ENCODE data around the gene KDM7A. TPM values are rescaled to one million over a fixed set of nuclear protein-coding genes. Genes with fewer than 3 reads are reported as not detected.
"Not testable (repeated sequence)": the region's sequence is repeated elsewhere in the genome, so short reads cannot be mapped to it uniquely, and the experiment has no call there.

KDM7A gene
- total RNA-seq, 4 donors from 2014 or later = 11.1 to 29.8 (median 20.7) TPM

DNA sequence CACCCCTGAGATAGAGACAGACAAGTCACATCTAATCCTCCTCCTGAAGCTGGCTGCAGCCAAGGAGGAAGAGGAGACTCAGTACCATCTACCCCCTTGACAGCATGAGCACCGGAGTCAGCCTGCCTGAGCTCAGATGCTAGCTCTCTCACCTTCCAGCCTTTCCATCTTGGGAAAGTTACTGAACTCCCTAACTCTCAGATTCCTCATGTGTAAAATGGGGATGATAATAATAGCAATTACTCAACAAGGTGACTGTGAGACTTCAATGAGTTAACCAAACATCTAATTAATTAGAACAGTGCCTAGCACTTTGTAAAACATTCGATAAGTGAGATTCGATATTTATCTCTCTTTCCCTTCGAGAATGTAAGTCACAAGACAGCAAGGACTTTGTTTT is 6.4 kb downstream of the KDM7A start:
- Histone ChIP-seq H3K9me3 (no peaks in the 10 kb centered on the region), H3K4me3 (replicated peaks in 1 of 3) (no peak overlapping the region), H3K4me1 (peaks cover 6 to 18% of the 10 kb centered on the region in 2 donors), H3K36me3 (no peaks in the 10 kb centered on the region), H3K27me3 (no peaks in the 10 kb centered on the region), H3K27ac (no peak overlapping the region)
- TF ChIP-seq CTCF (IDR thresholded peaks at IDR 0.05) = no peak
- no peak for TF ChIP-seq POLR2A (IDR thresholded peaks at IDR 0.05)
- DNase-seq = no peak
- intact Hi-C loops (cut with DNase I) = no loop called here
- 88 to 92% methylated on average over 4 of the region's 4 CpGs for WGBS, 2 donors

GRCh38 chr7:140168816-140169215 is 8.0 kb downstream of the KDM7A start:
- H3K27me3 ChIP-seq = no peaks in the 10 kb centered on the region
- no peak for DNase-seq
- 81 to 91% methylated on average over 2 of the region's 2 CpGs for WGBS, 2 donors
- H3K4me1 ChIP-seq = peaks cover 0 to 11% of the 10 kb centered on the region in 2 donors
- no peak for TF ChIP-seq POLR2A (IDR thresholded peaks at IDR 0.05)
- no peak for TF ChIP-seq CTCF (IDR thresholded peaks at IDR 0.05)
- H3K27ac ChIP-seq = no peak overlapping the region
- H3K9me3 ChIP-seq = no peaks in the 10 kb centered on the region
- intact Hi-C loops (cut with DNase I) = no loop called here
- no peaks in the 10 kb centered on the region for H3K36me3 ChIP-seq
- no peak overlapping the region for H3K4me3 ChIP-seq (replicated peaks in 1 of 3)

GRCh38 chr7:140165422-140165821 is 11.4 kb downstream of the KDM7A start:
- 85 to 93% methylated on average over 3 of the region's 3 CpGs for WGBS, 2 donors
- Histone ChIP-seq H3K4me1 (peaks cover 0 to 3% of the 10 kb centered on the region in 2 donors), H3K27me3 (no peaks in the 10 kb centered on the region), H3K36me3 (no peaks in the 10 kb centered on the region), H3K27ac (no peak overlapping the region), H3K4me3 (replicated peaks in 1 of 3) (no peak overlapping the region), H3K9me3 (no peaks in the 10 kb centered on the region)
- TF ChIP-seq CTCF (IDR thresholded peaks at IDR 0.05) (no peak), POLR2A (IDR thresholded peaks at IDR 0.05) (no peak)
- DNase-seq = no peak
- intact Hi-C loops (cut with DNase I) = no loop called here

- H3K27me3 ChIP-seq; DNase-seq; intact Hi-C loops (cut with DNase I); H3K4me3 ChIP-seq (replicated peaks in 1 of 3); H3K9me3 ChIP-seq; H3K27ac ChIP-seq; H3K4me1 ChIP-seq; H3K36me3 ChIP-seq: not testable (repeated sequence)
- 90 to 96% methylated on average over 11 of the region's 11 CpGs for whole genome bisulfite sequencing, 2 donors
Observed at GRCh38 chr7:140162081-140162480, 14.7 kb downstream of the KDM7A start.

- Histone ChIP-seq H3K4me1 (no peaks in the 10 kb centered on the region), H3K4me3 (replicated peaks in 1 of 3) (no peak overlapping the region), H3K36me3 (no peaks in the 10 kb centered on the region), H3K27me3 (no peaks in the 10 kb centered on the region), H3K27ac (no peak overlapping the region), H3K9me3 (no peaks in the 10 kb centered on the region)
- TF ChIP-seq CTCF (IDR thresholded peaks at IDR 0.05) (no peak), POLR2A (IDR thresholded peaks at IDR 0.05) (no peak)
- DNase-seq = no peak
- intact Hi-C loops (cut with DNase I) = no loop called here
- WGBS, 2 donors = 96% methylated on average over 1 of the region's 1 CpG
Observed at GRCh38 chr7:140161047-140161446, 15.7 kb downstream of the KDM7A start.

GRCh38 chr7:140160308-140160707 is 16.5 kb downstream of the KDM7A start:
- WGBS, 2 donors = 57 to 58% methylated on average over 2 of the region's 2 CpGs
- H3K27ac ChIP-seq = no peak overlapping the region
- no peaks in the 10 kb centered on the region for H3K9me3 ChIP-seq
- H3K4me3 ChIP-seq (replicated peaks in 1 of 3) = no peak overlapping the region
- intact Hi-C loops (cut with DNase I) = no loop called here
- no peak for DNase-seq
- no peak for TF ChIP-seq CTCF (IDR thresholded peaks at IDR 0.05)
- no peak for TF ChIP-seq POLR2A (IDR thresholded peaks at IDR 0.05)
- no peaks in the 10 kb centered on the region for H3K27me3 ChIP-seq
- H3K36me3 ChIP-seq = no peaks in the 10 kb centered on the region
- peaks cover 0 to 5% of the 10 kb centered on the region in 2 donors for H3K4me1 ChIP-seq
